Measurements from ENCODE around the gene GRAP2.

DNA sequence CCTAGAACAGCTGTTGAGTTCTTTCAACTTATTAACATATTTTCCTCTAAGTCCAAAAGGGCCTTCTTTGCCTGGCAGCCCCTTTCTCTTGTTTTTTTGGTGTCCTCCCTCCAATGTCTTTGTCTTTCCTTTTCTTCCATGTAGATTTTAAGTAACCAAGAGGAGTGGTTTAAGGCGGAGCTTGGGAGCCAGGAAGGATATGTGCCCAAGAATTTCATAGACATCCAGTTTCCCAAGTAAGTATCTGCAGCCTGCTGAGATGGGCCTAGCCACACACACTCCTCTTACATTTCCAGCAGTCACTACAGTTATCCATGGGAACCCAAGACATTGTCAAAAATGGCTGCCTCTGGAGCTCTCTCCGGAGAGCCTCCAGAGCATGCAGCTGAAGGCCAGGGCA lies 54.8 kb downstream of the GRAP2 start:
- TF ChIP-seq TEAD4 (IDR thresholded peaks at IDR 0.05; ENCODE audit: low read depth, low read length) (no peak), SRF (IDR thresholded peaks at IDR 0.05; ENCODE audit: low read depth, low read length) (no peak), CEBPB (IDR thresholded peaks at IDR 0.05; ENCODE audit: low read depth, low read length) (no peak), TAF1 (IDR thresholded peaks at IDR 0.05; ENCODE audit: low read depth, low read length) (no peak), ZNF274 (IDR thresholded peaks at IDR 0.05; ENCODE audit: borderline replicate concordance, extremely low read depth, low read length) (no peak), RNF2 (IDR thresholded peaks at IDR 0.05; ENCODE audit: borderline replicate concordance, low read depth, low read length, missing control alignments, poor library complexity, severe bottlenecking) (no peak), EP300 (IDR thresholded peaks at IDR 0.05; ENCODE audit: borderline replicate concordance in 1 of 2, low read depth in 2 of 2, low read length in 2 of 2) (no peak), KDM1A (IDR thresholded peaks at IDR 0.05; ENCODE audit: borderline replicate concordance, low read length) (no peak)
- TF ChIP-seq, protein P1, sequence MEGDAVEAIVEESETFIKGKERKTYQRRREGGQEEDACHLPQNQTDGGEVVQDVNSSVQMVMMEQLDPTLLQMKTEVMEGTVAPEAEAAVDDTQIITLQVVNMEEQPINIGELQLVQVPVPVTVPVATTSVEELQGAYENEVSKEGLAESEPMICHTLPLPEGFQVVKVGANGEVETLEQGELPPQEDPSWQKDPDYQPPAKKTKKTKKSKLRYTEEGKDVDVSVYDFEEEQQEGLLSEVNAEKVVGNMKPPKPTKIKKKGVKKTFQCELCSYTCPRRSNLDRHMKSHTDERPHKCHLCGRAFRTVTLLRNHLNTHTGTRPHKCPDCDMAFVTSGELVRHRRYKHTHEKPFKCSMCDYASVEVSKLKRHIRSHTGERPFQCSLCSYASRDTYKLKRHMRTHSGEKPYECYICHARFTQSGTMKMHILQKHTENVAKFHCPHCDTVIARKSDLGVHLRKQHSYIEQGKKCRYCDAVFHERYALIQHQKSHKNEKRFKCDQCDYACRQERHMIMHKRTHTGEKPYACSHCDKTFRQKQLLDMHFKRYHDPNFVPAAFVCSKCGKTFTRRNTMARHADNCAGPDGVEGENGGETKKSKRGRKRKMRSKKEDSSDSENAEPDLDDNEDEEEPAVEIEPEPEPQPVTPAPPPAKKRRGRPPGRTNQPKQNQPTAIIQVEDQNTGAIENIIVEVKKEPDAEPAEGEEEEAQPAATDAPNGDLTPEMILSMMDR (IDR thresholded peaks at IDR 0.05; ENCODE audit: control extremely low read depth in 1 of 3, insufficient read depth in 1 of 3, low read depth in 1 of 3, low read length in 3 of 3) = no peak
- TF ChIP-seq, protein P2, sequence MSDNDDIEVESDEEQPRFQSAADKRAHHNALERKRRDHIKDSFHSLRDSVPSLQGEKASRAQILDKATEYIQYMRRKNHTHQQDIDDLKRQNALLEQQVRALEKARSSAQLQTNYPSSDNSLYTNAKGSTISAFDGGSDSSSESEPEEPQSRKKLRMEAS (IDR thresholded peaks at IDR 0.05) = no peak

All from H1 (cell line).